ENCODE measurements around the gene LRRC4B. TPM values are rescaled to one million over a fixed set of nuclear protein-coding genes. Genes with fewer than 3 reads are reported as not detected.
"Not testable (repeated sequence)": the region's sequence is repeated elsewhere in the genome, so short reads cannot be mapped to it uniquely, and the experiment has no call there.

The LRRC4B gene
- total RNA-seq, 1 donor from 2014 or later = 21.7 TPM

DNA sequence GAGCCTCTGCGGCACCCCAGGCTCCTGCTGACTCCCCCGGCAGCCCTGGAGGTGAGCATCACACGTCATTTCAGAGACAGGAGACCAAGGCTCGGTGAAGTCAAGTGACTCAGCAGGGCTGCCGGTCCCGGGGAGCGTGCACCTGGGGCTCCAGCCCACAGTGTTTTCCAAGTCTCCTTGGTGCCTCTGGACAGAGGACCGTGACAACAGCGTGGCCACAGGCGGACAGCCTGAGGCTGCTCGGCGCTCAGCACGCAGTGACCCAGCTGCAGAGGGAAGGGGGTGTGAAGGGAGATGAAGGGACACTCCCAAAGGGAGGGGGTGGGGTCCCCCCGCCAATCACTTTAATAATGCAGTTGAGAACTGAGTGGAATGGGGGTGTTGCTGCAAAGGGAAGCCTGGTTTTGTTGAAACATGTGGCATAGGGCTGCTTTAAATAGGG, 37.0 kb downstream of the LRRC4B start:
- H3K27ac Mint-ChIP-seq = no peak overlapping the region
- DNase-seq (ENCODE audit: extremely low spot score, unreplicated experiment) = no peak
- H3K36me3 Mint-ChIP-seq = peaks cover 9% of the 10 kb centered on the region
- TF ChIP-seq, protein P1, sequence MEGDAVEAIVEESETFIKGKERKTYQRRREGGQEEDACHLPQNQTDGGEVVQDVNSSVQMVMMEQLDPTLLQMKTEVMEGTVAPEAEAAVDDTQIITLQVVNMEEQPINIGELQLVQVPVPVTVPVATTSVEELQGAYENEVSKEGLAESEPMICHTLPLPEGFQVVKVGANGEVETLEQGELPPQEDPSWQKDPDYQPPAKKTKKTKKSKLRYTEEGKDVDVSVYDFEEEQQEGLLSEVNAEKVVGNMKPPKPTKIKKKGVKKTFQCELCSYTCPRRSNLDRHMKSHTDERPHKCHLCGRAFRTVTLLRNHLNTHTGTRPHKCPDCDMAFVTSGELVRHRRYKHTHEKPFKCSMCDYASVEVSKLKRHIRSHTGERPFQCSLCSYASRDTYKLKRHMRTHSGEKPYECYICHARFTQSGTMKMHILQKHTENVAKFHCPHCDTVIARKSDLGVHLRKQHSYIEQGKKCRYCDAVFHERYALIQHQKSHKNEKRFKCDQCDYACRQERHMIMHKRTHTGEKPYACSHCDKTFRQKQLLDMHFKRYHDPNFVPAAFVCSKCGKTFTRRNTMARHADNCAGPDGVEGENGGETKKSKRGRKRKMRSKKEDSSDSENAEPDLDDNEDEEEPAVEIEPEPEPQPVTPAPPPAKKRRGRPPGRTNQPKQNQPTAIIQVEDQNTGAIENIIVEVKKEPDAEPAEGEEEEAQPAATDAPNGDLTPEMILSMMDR (conservative IDR thresholded peaks at IDR 0.05) = no peak
- peaks cover 12% of the 10 kb centered on the region for H3K9me3 Mint-ChIP-seq
- H3K4me1 Mint-ChIP-seq (ENCODE audit: unreplicated experiment) = no peaks in the 10 kb centered on the region
- H3K4me3 Mint-ChIP-seq = no peak overlapping the region
- peaks cover 3% of the 10 kb centered on the region for H3K27me3 Mint-ChIP-seq

DNA sequence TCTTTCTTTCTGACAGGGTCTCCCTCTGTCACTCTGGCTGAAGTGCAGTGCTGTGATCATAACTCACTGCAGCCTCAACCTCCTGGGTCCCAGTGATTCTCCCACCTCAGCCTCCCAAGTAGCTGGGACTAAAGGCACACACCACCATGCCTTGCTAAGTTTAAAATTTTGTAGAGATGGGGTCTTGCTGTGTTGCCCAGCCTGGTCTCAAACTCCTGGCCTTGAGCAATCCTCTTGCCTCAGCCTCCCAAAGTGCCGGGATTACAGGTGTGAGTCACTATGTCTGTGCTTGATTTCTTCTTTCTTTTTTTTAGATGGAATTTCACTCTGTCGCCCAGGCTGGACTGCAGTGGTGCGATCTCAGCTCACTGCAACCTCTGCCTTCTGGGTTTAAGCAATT, 40.2 kb downstream of the LRRC4B start:
- not testable (repeated sequence) for H3K36me3 Mint-ChIP-seq; H3K27me3 Mint-ChIP-seq; H3K27ac Mint-ChIP-seq; DNase-seq (ENCODE audit: extremely low spot score, unreplicated experiment); H3K4me1 Mint-ChIP-seq (ENCODE audit: unreplicated experiment); H3K4me3 Mint-ChIP-seq; H3K9me3 Mint-ChIP-seq

DNA sequence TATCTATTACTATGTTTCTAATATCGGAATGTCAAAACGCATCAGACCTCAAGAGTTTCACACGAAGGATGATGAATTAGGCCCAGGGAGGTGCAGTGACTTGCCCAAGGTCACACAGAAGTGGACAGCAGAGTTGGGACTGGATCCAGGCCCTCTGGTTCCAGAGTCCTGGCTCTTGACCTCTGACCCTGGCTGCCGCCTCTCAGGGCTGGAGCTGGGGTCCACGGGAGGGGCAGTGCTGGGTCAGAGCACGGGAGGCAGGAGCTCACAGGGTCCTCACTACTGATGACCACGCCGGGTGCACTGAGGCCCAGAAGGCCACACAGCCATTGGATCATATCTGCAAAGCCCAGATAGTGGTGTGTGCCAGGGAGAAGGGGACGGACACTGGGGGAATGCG, 45.4 kb downstream of the LRRC4B start:
- Mint-ChIP-seq H3K36me3 (no peaks in the 10 kb centered on the region), H3K9me3 (no peaks in the 10 kb centered on the region), H3K4me1 (ENCODE audit: unreplicated experiment) (no peaks in the 10 kb centered on the region), H3K27me3 (no peaks in the 10 kb centered on the region), H3K27ac (no peak overlapping the region), H3K4me3 (no peak overlapping the region)
- TF ChIP-seq, protein P1 (conservative IDR thresholded peaks at IDR 0.05) = no peak
- no peak for DNase-seq (ENCODE audit: extremely low spot score, unreplicated experiment)

DNA sequence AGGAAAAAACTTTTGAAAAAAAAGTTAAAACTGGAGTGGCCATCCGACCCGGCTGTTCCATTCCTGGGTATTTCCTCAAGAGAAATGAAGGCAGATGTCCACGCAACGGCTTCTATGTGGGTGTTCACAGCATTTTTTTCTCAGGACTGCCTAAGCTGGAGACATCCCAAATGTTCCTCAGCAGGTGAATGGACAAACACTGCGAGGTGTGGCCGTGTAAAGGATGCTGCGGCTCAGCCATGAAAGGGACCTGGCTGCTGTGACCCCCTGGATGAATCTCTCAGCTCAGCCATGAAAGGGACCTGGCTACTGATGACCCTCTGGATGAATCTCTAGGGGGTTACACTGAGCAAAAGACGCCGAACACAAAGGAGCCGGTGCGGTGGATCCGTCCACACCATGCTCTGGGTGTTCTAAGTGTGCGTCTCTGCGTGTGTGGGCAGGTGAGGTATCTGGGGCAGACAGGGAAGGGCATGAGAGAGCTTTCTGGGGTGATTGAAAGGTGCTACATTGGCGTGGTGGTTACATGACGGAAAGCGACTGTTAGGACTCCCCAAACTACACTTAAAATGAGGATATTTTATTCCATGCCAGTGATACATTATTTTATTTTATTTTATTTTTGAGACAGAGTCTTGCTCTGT, 47.3 kb downstream of the LRRC4B start:
- DNase-seq (ENCODE audit: extremely low spot score, unreplicated experiment) = no peak
- no peaks in the 10 kb centered on the region for H3K27me3 Mint-ChIP-seq
- H3K4me1 Mint-ChIP-seq (ENCODE audit: unreplicated experiment) = no peaks in the 10 kb centered on the region
- no peak overlapping the region for H3K4me3 Mint-ChIP-seq
- TF ChIP-seq, protein P1 (conservative IDR thresholded peaks at IDR 0.05) = no peak
- no peak overlapping the region for H3K27ac Mint-ChIP-seq
- H3K9me3 Mint-ChIP-seq = no peaks in the 10 kb centered on the region
- H3K36me3 Mint-ChIP-seq = no peaks in the 10 kb centered on the region

DNA sequence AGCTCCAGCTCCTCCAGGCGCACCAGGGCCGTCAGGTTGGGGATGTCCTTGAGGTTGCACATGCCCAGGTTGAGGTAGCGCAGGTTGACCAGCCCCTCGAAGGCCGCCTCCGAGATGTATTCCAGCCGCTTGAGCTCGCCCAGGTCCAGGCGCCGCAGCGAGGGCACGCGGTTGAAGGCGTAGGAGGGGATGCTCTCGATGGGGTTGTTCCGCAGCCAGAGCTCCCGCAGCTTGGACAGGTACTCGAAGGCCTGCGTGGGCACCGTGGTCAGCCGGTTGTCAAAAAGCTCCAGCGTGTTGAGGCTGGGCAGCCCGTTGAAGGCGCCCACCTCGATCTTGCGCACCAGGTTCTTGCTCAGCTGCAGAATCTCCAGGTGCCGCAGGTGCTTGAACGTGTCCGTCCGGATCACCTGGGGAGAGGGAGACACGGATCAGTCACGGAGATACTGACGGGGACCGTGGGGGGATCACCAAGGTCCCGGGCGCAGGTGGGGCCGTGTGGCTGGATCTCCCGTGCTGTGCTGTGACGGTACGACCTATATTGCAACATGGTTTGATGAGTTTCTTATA, 49.1 kb downstream of the LRRC4B start:
- no peaks in the 10 kb centered on the region for H3K4me1 Mint-ChIP-seq (ENCODE audit: unreplicated experiment)
- no peak for DNase-seq (ENCODE audit: extremely low spot score, unreplicated experiment)
- no peak overlapping the region for H3K27ac Mint-ChIP-seq
- H3K36me3 Mint-ChIP-seq = no peaks in the 10 kb centered on the region
- no peaks in the 10 kb centered on the region for H3K9me3 Mint-ChIP-seq
- H3K27me3 Mint-ChIP-seq = no peaks in the 10 kb centered on the region
- TF ChIP-seq, protein P1 (conservative IDR thresholded peaks at IDR 0.05) = no peak
- H3K4me3 Mint-ChIP-seq = no peak overlapping the region

DNA sequence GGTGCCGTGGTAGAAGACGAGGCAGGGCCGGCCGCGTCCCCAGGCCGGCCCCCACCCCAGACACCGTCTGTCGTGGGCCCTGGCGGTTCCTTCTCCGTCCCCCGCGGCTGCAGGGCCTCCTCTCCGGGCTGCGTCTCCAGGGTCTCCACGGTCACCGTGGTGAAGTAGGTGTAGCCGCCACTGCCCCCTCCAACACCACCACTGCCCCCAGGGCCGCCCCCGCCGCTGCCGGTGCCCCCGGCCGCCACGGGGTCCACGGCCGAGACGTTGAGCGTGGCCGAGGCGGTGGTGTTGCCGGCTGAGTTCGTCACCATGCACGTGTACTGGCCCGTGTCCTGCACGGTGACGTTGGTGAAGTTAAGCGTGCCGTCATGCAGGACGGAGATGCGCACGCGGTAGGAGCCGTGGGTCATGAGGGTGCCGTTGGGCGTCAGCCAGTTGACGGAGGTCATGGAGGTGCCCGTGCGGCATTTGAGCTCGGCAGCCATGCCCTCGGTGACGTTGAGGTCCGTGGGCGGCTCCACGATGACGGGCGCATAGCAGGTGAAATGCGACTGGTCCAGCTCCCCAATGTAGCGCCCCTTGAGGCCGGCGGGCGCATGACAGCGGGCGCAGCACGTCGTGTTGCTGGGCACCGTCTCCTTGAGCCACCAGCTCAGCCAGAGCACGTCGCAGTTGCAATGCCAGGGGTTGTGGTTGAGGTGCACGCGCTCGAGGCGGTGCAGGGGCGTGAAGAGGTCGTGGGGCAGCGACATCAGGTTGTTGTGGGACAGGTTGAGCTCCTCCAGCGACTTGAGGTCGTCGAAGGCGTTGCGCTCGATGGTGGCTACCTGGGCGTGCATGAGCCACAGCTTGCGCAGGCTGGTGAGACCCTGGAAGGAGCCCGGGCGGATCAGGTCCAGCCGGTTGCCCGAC, 49.9 kb downstream of the LRRC4B start:
- Mint-ChIP-seq H3K4me3 (no peak overlapping the region), H3K36me3 (no peaks in the 10 kb centered on the region), H3K4me1 (ENCODE audit: unreplicated experiment) (no peaks in the 10 kb centered on the region), H3K27me3 (no peaks in the 10 kb centered on the region), H3K27ac (no peak overlapping the region), H3K9me3 (no peaks in the 10 kb centered on the region)
- TF ChIP-seq, protein P1 (conservative IDR thresholded peaks at IDR 0.05) = peak; percentile 44
- no peak for DNase-seq (ENCODE audit: extremely low spot score, unreplicated experiment)

All from type B pancreatic cell (in vitro differentiated cells).